Stimulated activated naive B cell treated with anti-CD40 and anti-IgM and Interleukin-4, amounts not matched to agents 10 μg/mL and 1 μg/mL and 100 μg/mL, for 72 hours (primary cell): Measurements from ENCODE around the gene FRRS1L.
A peak's percentile ranks its signal among the peaks of the same experiment; 100 is the strongest.
"Not testable (repeated sequence)": the region's sequence is repeated elsewhere in the genome, so short reads cannot be mapped to it uniquely, and the experiment has no call there.

Experiments
- ATAC-seq, 2 donors: fragments of 150-1000 bp; cut with Tn5 transposase; replicated peaks; 2 replicates each; pipeline ENCODE4 v1.10.0; 2021; ENCODE audit warnings: moderate library complexity in 1 of 2
- DNase-seq: peaks from one replicate; pipeline ENCODE4 v3.0.0; 2021
- H3K27ac Mint-ChIP-seq: one replicate; pipeline ENCODE4 v1.8.0; 2022; ENCODE audit warnings: mild to moderate bottlenecking, mixed read lengths
- H3K27me3 Mint-ChIP-seq, 2 donors: one replicate each; pipeline ENCODE4 v1.8.0; 2022; ENCODE audit warnings: mixed read lengths in 2 of 2
- H3K36me3 Mint-ChIP-seq, 2 donors: one replicate each; pipeline ENCODE4 v1.8.0; 2022; ENCODE audit warnings: mixed read lengths in 2 of 2, mild to moderate bottlenecking in 1 of 2
- H3K4me1 Mint-ChIP-seq, 2 donors: one replicate each; pipeline ENCODE4 v1.8.0; 2022; ENCODE audit warnings: mixed read lengths in 2 of 2, mild to moderate bottlenecking in 1 of 2
- H3K4me3 Mint-ChIP-seq, 2 donors: one replicate each; pipeline ENCODE4 v1.8.0; 2022; ENCODE audit warnings: mild to moderate bottlenecking in 2 of 2, mixed read lengths in 2 of 2, moderate library complexity in 1 of 2
- H3K9me3 Mint-ChIP-seq, 2 donors: one replicate each; pipeline ENCODE4 v1.8.0; 2022; ENCODE audit warnings: mixed read lengths in 2 of 2, mild to moderate bottlenecking in 1 of 2

Gene FRRS1L

DNA sequence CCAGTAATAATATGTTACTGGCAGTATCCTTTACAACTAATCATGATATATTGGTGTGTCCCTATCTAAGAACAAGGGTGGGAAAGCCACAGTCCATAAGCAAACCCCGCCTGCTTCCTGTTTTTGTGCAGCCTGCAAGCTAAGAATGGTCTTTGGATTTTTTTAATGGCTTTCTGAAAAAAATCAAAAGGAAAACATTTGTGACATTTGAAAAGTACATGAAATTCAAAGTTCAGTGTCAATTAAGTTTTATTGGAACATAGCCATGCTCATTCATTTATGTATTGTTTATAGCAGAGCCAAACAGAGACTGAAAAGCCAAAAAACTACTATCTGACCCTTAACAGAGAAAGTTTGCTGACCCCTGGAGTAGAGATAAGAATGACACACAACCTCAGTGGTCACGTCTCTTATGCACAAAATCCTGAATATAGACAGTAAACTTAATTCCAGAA, 34.5 kb downstream of the FRRS1L start:
- H3K4me1 Mint-ChIP-seq, result no peaks in the 10 kb centered on the region
- no peak for DNase-seq
- ATAC-seq, result no peak
- H3K27ac Mint-ChIP-seq, result no peak overlapping the region
- H3K27me3 Mint-ChIP-seq, result no peaks in the 10 kb centered on the region
- no peaks in the 10 kb centered on the region for H3K9me3 Mint-ChIP-seq
- H3K4me3 Mint-ChIP-seq, result no peak overlapping the region
- H3K36me3 Mint-ChIP-seq, result no peaks in the 10 kb centered on the region

DNA sequence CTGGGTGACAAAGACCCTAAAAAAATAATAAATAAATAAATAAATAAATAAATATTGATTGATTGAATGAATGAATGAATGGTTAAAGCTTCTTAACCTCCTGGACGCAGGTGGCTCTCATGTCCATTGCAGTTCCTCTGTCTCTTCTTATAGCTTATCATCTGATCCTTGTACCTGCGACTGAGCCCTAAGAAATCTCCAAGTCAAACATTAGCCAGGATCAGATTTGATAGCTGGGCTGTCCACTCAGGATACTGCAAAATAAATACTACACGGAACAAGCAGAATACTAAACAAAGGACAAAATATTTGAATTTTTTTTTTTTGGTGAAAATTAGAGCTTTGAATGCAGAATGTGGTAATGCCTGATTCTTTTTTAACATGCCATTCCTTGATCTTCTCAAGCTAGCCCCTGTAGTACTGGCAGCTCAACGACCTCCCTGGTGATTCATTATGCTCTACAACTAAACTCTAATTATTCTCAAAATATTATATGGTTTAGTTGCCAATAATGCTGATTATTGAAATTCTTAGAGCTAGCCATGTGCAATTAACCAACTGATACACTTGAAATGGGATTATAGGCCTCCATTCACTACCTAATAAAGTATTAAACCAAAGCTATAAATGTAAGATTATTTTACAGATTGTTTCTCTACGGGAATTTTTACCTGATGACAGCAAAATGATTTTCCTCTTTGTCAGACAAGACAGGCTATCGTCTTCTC, 37.4 kb downstream of the FRRS1L start:
- H3K4me1 Mint-ChIP-seq, result no peaks in the 10 kb centered on the region
- H3K4me3 Mint-ChIP-seq, result no peak overlapping the region
- no peak overlapping the region for H3K27ac Mint-ChIP-seq
- DNase-seq (no peak), ATAC-seq (no peak)
- no peaks in the 10 kb centered on the region for H3K9me3 Mint-ChIP-seq
- no peaks in the 10 kb centered on the region for H3K27me3 Mint-ChIP-seq
- no peaks in the 10 kb centered on the region for H3K36me3 Mint-ChIP-seq

DNA sequence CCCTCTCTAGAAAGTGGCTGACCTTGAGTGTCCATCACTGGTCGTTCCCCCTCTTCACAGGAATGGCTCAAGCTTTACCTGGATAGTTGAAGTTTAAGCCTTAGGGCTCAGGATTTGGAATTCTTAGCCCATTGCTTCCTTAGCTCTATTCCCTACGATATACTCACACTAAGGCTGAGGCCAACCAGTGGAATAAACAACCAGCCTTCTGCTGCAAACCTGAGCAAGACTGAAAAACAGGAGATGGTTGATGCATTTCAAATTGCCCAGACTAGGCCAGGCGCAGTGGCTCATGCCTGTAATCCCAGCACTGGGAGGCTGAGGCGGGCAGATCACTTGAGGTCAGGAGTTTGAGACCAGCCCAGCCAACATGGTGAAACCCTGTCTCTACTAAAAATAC, 40.4 kb downstream of the FRRS1L start:
- not testable (repeated sequence) for H3K4me3 Mint-ChIP-seq, H3K27ac Mint-ChIP-seq, H3K9me3 Mint-ChIP-seq, H3K27me3 Mint-ChIP-seq, H3K36me3 Mint-ChIP-seq, H3K4me1 Mint-ChIP-seq, DNase-seq, ATAC-seq

DNA sequence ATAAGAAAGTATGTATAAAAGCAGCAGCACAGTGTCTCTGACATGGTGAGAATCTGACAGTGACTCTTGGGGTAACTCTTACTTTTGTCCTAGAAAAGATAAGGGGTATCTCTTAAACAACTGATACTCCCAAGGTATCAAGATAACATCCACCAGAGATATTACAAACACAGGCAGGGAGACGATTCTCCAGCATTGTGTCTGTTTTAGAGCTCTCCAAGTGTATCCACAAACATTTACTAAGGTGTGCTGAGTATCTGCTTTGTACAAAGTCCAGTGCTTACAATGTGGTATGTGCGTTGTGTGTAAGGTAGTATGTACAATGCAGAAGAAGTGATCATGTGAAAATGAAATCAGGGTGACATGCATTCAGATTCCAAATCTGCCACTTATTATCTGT, 42.9 kb downstream of the FRRS1L start:
- Mint-ChIP-seq H3K4me3 (no peak overlapping the region), H3K27me3 (no peaks in the 10 kb centered on the region)
- no peak for ATAC-seq

DNA sequence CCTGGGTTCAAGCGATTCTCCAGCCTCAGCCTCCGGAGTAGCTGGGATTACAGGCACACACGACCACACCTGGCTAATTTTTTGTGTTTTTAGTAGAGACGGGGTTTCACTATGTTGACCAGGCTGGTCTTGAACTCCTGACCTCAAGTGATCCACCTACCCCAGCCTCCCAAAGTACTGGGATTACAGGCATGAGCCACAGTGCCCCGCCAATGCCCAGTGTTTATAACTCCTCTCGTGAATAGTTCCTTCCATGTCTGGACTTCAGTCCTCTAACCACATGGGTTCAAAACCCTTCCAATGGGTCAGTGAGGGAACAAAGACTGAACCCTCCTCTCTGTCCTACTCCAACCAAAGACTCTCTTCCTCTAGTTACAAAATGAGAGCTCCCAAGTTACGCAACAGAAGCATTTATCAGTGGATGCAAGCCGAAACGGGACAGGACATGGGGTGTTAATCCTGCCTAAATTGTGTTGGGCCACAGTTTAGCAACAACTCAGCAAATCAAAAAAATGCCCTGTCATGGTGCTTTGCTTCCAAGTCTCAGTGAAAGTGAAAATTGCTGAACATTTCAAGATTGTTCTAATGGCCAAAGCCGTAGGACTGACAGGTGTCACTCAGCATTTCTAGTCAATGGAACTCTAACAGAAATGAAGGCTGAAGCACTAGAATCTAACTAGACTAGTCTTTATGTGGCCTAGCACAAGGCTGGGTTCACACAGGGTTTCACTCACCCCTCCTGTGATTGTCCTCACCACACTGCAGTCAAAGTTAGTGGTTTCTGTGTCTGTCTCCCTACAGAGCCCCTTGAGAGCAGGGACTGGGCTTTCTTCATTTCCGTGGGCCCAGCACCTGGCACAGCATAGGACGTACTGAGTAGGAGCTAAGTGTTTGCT, 44.1 kb downstream of the FRRS1L start:
- ATAC-seq (no peak), DNase-seq (no peak)
- H3K36me3 Mint-ChIP-seq, result no peaks in the 10 kb centered on the region
- no peaks in the 10 kb centered on the region for H3K9me3 Mint-ChIP-seq
- peaks cover 6 to 11% of the 10 kb centered on the region in 2 donors for H3K4me1 Mint-ChIP-seq
- H3K27me3 Mint-ChIP-seq, result no peaks in the 10 kb centered on the region
- H3K4me3 Mint-ChIP-seq, result no peak overlapping the region
- H3K27ac Mint-ChIP-seq, result no peak overlapping the region

More for the DNA sequence above, 42.9 kb downstream of the FRRS1L start:
- H3K4me1 Mint-ChIP-seq, result no peaks in the 10 kb centered on the region
- H3K27ac Mint-ChIP-seq, result no peak overlapping the region
- no peaks in the 10 kb centered on the region for H3K9me3 Mint-ChIP-seq
- no peak for DNase-seq
- H3K36me3 Mint-ChIP-seq, result no peaks in the 10 kb centered on the region

DNA sequence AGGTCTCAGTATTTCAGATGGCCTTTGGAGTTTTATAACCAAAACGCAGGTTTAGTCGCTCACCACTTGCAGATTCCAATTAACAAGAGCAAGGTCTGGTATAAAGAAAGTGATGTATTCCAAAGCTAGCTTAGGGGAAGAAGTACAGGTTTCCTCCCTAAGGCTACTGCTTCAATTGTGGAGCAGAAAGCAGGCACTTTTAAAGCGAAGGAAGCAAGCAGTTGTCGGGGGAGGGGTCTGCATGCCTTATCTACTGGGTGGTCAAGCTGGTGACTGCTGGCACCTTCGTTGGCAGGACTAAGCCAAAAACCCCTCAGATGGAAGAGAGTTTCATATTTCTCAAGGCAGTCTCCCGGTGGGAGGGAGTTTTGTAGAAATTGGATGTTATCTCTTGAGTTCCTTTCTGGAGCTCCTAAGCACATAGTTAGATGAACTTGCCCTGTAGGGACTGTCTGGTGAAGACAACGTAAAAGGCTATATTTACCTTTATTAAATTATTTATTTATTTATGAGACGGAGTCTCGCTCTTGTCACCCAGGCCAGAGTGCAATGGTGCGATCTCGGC, 45.7 kb downstream of the FRRS1L start:
- no peak for DNase-seq
- Mint-ChIP-seq H3K4me1 (peaks cover 13 to 28% of the 10 kb centered on the region in 2 donors), H3K27me3 (no peaks in the 10 kb centered on the region), H3K4me3 (no peak overlapping the region), H3K9me3 (no peaks in the 10 kb centered on the region), H3K36me3 (peaks cover 6 to 9% of the 10 kb centered on the region in 2 donors), H3K27ac (no peak overlapping the region)
- no peak for ATAC-seq

DNA sequence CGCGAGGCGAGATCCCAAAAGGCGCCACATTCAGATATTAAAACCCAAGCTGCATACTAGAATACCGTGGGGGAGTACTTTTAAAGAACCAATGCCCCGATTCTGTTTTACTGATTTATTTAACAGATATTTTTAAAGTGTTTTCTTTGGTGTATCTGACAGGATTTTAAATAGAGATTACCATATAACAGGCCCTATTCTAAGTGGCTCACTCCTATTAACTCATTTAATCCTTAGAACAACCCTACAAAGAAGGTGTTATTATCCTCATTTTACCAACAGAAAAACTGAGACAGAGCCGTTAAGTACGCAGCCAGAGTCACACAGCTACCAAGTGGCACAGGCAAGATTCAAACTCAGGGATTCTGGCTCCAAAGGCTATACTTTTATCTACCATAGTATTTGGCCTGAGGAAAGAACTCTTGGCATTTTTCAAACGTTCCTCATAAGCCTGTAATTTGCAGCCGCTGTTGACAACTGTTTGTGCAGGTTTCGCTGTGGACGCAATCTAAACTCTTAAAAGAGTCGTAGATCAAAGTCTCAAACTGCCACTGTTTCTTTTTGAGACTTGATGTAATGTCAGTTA, 46.8 kb downstream of the FRRS1L start:
- no peak for ATAC-seq
- peak overlapping the region; percentile 90 to 95 for H3K4me3 Mint-ChIP-seq
- no peaks in the 10 kb centered on the region for H3K9me3 Mint-ChIP-seq
- no peaks in the 10 kb centered on the region for H3K27me3 Mint-ChIP-seq
- peak overlapping the region; percentile 9 for H3K27ac Mint-ChIP-seq
- no peak for DNase-seq
- H3K4me1 Mint-ChIP-seq, result peaks cover 16 to 33% of the 10 kb centered on the region in 2 donors
- H3K36me3 Mint-ChIP-seq, result peaks cover 6 to 12% of the 10 kb centered on the region in 2 donors

DNA sequence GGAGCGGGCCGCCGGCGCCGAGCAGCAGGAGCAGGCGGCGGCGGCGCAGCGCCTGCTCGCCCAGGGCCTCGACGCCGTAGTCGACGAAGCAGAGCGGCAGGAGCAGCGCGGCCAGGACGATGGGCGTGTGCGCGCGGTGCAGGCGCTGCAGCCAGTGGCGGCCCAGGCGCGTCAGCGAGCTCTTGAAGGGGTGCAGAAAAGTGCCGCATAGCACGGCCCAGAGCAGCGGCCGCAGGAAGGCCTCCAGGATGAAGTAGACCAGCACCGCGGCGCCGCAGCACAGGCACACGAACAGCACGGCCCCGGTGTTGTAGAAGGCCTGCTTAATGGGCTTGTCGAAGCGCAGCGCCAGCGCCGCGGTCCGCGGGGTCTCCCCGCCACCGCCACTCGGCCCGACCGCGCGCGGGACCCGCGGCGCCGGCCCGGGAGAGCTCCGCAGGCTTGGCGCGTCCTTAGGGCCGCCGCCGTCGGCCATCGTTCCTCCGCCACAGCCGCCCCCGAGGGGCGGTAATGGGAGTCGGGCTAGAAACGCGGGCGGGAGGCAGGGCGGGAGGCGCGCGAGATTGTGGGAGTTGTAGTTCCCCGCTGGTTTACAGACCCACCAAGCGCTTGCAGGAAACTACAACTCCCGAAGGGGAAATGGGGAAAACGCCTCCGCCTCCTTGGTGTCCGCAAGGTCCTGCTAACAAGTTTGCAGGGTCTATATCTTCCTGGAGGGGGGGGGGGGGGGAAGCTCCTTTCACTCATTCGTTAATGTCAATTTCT, 47.4 kb downstream of the FRRS1L start, which contains the start of gene TMEM245:
Gene TMEM245 (minus strand): TSS at position 509 of the 765 bp plus-strand sequence. CDS start 34 bp downstream, at position 475.
- DNase-seq, result peak; percentile 95
- H3K4me3 Mint-ChIP-seq, result peak within 1 kb of the TSS; percentile 90 to 95
- H3K4me1 Mint-ChIP-seq, result peaks cover 19 to 40% of the 10 kb centered on the region in 2 donors
- no peaks in the 10 kb centered on the region for H3K9me3 Mint-ChIP-seq
- peak; percentile 93 to 96 for ATAC-seq
- no peaks in the 10 kb centered on the region for H3K27me3 Mint-ChIP-seq
- H3K27ac Mint-ChIP-seq, result peak within 1 kb of the TSS; percentile 96
- peaks cover 6 to 18% of the 10 kb centered on the region in 2 donors for H3K36me3 Mint-ChIP-seq

DNA sequence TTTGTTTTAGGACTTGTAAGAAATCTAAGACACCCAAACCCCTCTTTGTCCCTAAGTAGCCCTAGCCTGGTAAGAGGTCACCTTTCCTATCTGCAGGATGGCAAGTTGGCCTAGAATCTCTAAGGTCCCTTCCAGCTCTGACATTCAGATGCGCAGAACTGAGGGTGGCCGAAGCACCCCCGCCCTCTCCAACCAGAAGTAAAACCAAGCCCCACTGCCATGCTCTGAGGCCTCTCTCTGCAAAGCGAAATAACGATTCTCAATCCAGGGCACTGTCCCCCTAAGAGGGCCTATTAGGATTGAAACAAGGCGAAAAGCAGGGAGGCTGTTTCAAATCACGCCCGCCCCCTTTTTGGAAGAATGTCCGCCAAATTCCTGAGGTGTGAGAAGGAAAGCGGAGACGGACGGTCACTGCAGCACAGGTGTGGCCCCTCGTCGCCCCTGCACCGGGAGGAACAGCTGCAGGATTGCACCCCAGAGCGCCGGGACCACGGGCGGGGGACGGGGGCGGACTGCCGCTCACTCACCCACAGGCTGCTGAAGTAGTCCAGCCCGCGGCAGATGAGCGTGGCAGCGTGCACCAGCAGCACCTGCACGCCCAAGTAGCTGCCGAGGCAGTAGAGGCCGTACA, 48.1 kb downstream of the FRRS1L start:
- ATAC-seq, result no peak
- H3K27me3 Mint-ChIP-seq, result no peaks in the 10 kb centered on the region
- H3K9me3 Mint-ChIP-seq, result no peaks in the 10 kb centered on the region
- peaks cover 6 to 24% of the 10 kb centered on the region in 2 donors for H3K36me3 Mint-ChIP-seq
- H3K4me3 Mint-ChIP-seq, result peak overlapping the region; percentile 90 to 95
- peak overlapping the region; percentile 85 for H3K27ac Mint-ChIP-seq
- peaks cover 21 to 46% of the 10 kb centered on the region in 2 donors for H3K4me1 Mint-ChIP-seq
- no peak for DNase-seq

DNA sequence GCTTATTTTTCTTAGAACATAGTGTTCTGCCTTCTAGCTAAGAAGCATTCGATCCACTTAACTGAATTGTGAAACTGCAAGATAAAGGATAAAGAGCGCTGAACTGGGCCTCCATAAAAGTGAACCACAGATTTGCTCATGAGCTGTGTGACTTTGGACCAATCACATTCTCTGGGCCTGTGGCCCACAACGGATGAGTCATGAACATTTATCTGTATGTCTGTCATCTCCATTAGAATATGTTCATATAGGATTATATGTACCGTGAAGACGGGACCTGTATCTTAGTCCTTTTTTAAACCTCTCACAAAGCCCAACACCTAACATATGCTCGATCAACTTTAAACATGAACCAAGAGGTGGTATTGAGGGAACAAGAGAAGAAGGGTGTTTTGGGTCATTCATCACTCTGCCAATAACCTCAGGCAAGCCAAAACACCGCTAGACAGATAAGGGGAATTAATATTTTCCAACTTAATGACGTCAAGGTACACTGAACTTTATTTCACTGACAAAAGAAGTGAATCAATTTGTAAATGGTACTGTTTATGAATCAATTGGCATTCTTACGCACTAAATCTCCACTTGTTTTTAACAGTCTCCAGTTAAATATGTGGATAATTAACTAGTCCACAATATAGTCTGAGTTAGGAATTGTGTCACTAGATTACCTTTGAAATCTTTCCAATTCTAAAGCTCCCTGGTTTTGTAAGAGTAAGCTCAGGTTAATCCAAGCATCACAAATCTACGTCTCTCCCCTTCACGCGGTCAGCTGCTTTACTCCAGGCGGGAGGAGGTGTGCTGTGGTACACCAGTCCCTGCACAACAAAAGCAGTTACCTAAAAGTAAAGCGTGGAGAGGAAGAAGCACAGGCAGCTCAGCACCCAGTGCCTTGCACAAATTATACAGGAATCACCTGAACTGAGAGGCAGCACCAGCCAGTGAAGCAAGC, 48.9 kb downstream of the FRRS1L start:
- H3K36me3 Mint-ChIP-seq, result peaks cover 6 to 26% of the 10 kb centered on the region in 2 donors
- no peaks in the 10 kb centered on the region for H3K9me3 Mint-ChIP-seq
- peak overlapping the region; percentile 90 to 95 for H3K4me3 Mint-ChIP-seq
- peaks cover 22 to 54% of the 10 kb centered on the region in 2 donors for H3K4me1 Mint-ChIP-seq
- ATAC-seq, result no peak
- no peak for DNase-seq
- H3K27ac Mint-ChIP-seq, result peak overlapping the region; percentile 85
- H3K27me3 Mint-ChIP-seq, result no peaks in the 10 kb centered on the region

DNA sequence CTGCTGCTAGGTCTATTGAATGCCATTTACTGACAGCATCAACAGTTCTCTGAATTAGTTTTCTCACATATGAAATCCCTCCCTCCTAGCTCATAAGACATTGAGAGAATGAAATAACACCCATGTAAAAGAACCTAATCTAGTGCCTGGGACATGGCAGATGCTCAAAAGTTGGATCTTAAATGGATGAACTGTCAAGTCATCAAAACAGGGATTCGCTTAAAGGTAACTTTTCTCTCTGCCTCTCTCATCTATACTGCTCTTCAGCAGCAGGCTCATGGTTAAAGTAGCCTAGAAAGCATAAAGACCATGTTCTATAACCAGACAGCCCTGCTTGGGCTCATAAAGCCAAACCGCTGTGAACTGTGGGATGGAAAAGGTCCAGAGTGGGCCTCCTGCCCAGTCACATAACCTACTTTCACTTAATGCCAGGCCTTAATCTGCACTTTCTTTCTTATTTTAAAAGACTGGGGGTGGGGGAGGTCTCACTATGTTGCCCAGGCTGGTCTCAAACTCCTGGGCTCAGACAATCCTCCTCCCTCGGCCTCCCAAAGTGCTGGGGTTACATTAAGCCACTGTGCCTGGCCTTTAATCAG, 51.0 kb downstream of the FRRS1L start:
- no peaks in the 10 kb centered on the region for H3K9me3 Mint-ChIP-seq
- H3K4me3 Mint-ChIP-seq, result no peak overlapping the region
- DNase-seq, result no peak
- peaks cover 31 to 72% of the 10 kb centered on the region in 2 donors for H3K4me1 Mint-ChIP-seq
- peaks cover 6 to 26% of the 10 kb centered on the region in 2 donors for H3K36me3 Mint-ChIP-seq
- H3K27me3 Mint-ChIP-seq, result no peaks in the 10 kb centered on the region
- ATAC-seq, result no peak
- no peak overlapping the region for H3K27ac Mint-ChIP-seq

DNA sequence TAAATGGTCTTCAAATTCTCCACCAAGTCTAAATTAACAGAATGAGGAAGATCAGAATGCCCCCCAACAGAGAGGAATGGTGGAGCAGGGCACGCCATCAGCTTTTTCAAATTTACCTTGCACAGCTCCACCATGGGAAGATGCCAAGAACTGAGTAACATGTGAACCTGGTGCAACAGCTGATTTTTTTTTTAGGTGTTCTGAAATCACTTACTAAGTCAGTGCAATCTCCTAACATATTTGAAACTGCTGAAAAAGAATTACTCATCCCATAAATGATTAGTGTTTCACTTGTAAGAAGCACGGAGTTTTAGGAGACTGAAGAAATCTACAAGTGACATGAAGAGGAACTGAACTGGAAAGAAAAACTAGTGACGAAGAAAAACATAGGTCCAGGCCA, 52.4 kb downstream of the FRRS1L start:
- H3K4me3 Mint-ChIP-seq, result no peak overlapping the region

More for the DNA sequence above, 52.4 kb downstream of the FRRS1L start:
- Mint-ChIP-seq H3K36me3 (peaks cover 6 to 26% of the 10 kb centered on the region in 2 donors), H3K9me3 (no peaks in the 10 kb centered on the region), H3K27me3 (no peaks in the 10 kb centered on the region), H3K4me1 (peaks cover 34 to 83% of the 10 kb centered on the region in 2 donors), H3K27ac (no peak overlapping the region)
- no peak for ATAC-seq
- DNase-seq, result no peak
